IMR-90 (cell line): ENCODE measurements around the gene BRWD1. TPM values are rescaled to one million over a fixed set of nuclear protein-coding genes. Genes with fewer than 3 reads are reported as not detected.

ENCODE experiments used
- ATAC-seq: fragments of 200-7000 bp; cut with Tn5 transposase; 2 replicates; pipeline ENCODE4 v1.9.1; 2020; ENCODE audit warnings: low read depth, mild to moderate bottlenecking, moderate library complexity
- BruUV-seq: library from RNA; stranded (reverse); fragments of 400-500 nt; replicated peaks from 2 replicates; lab custom pipeline; 2021; lab: Mats Ljungman, UMichigan
- CTCF ChIA-PET: fragments of 300-600 bp; formaldehyde crosslinking; extraction: SDS; loops from one replicate; lab custom pipeline; 2021; ENCODE audit warnings: antibody characterized with exemption; lab: Yijun Ruan, JAX
- POLR2A ChIA-PET: fragments of 300-600 bp; sonication (Branson Sonifier 250); formaldehyde crosslinking; loops from one replicate; lab custom pipeline; 2022; ENCODE audit warnings: antibody characterized with exemption; ENCODE audit not compliant: unreplicated experiment; lab: Charles Lee
- DNase-seq: peaks from one replicate; pipeline ENCODE4 v3.0.0; 2013
- H2AFZ ChIP-seq: replicated peaks from 2 replicates; pipeline ENCODE3; 2013; ENCODE audit warnings: low read length, mild to moderate bottlenecking; ENCODE audit not compliant: poor library complexity
- H2AK5ac ChIP-seq: 2 replicates; pipeline ENCODE4 v1.6.1; 2013; ENCODE audit warnings: low read depth, low read length, inconsistent platforms
- H2AK9ac ChIP-seq: replicated peaks from 2 replicates; pipeline ENCODE3; 2013; ENCODE audit warnings: mild to moderate bottlenecking, low read depth, low read length, moderate library complexity; ENCODE audit not compliant: poor library complexity
- H2BK120ac ChIP-seq: 2 replicates; pipeline ENCODE4 v1.6.1; 2013; ENCODE audit warnings: low read depth, low read length, inconsistent platforms
- H2BK15ac ChIP-seq: 3 replicates; pipeline ENCODE4 v1.6.1; 2013; ENCODE audit warnings: low read depth, low read length, inconsistent platforms
- H2BK20ac ChIP-seq: 2 replicates; pipeline ENCODE4 v1.6.1; 2013; ENCODE audit warnings: low read depth, mild to moderate bottlenecking, inconsistent platforms, low read length, moderate library complexity
- H2BK5ac ChIP-seq: 2 replicates; pipeline ENCODE4 v1.6.1; 2013; ENCODE audit warnings: mild to moderate bottlenecking, low read depth, low read length, inconsistent platforms; ENCODE audit not compliant: poor library complexity, severe bottlenecking
- H3K14ac ChIP-seq: replicated peaks from 2 replicates; pipeline ENCODE4 v1.6.1; 2013; ENCODE audit warnings: low read depth, low read length, inconsistent platforms
- H3K18ac ChIP-seq: 2 replicates; pipeline ENCODE4 v1.6.1; 2013; ENCODE audit warnings: low read depth, low read length, control low read depth
- H3K23ac ChIP-seq: 2 replicates; pipeline ENCODE4 v1.6.1; 2013; ENCODE audit warnings: low read depth, low read length, inconsistent platforms
- H3K27ac ChIP-seq: 2 replicates; pipeline ENCODE4 v1.5.1; 2013; ENCODE audit warnings: mild to moderate bottlenecking, control low read depth, low read length; ENCODE audit not compliant: insufficient read depth
- H3K27me3 ChIP-seq: 2 replicates; pipeline ENCODE4 v1.6.1; 2013; ENCODE audit warnings: low read length; ENCODE audit not compliant: control insufficient read depth, insufficient read depth
- H3K36me3 ChIP-seq: 2 replicates; pipeline ENCODE4 v1.6.1; 2013; ENCODE audit warnings: low read length, mixed read lengths; ENCODE audit not compliant: control insufficient read depth, insufficient read depth
- H3K4ac ChIP-seq: 2 replicates; pipeline ENCODE4 v1.6.1; 2013; ENCODE audit warnings: low read depth, low read length, inconsistent platforms
- H3K4me1 ChIP-seq: 2 replicates; pipeline ENCODE4 v1.6.1; 2013; ENCODE audit warnings: low read length, mixed read lengths; ENCODE audit not compliant: control insufficient read depth, insufficient read depth
- H3K4me2 ChIP-seq: 2 replicates; pipeline ENCODE4 v1.6.1; 2013; ENCODE audit warnings: low read depth, mild to moderate bottlenecking, control low read depth, low read length, moderate library complexity
- H3K4me3 ChIP-seq: 2 replicates; pipeline ENCODE4 v1.5.1; 2013; ENCODE audit warnings: low read depth, mild to moderate bottlenecking, control low read depth, low read length, moderate library complexity; ENCODE audit not compliant: insufficient read depth
- H3K56ac ChIP-seq: 2 replicates; pipeline ENCODE4 v1.6.1; 2013; ENCODE audit warnings: low read length, inconsistent platforms; ENCODE audit not compliant: insufficient read depth; ENCODE audit errors: extremely low read depth
- H3K79me1 ChIP-seq, 2 experiments: 2 replicates each; pipeline ENCODE4 v1.6.1; 2013; ENCODE audit warnings: low read length in 2 of 2, inconsistent platforms in 1 of 2, low read depth in 1 of 2
- H3K9ac ChIP-seq: 2 replicates; pipeline ENCODE4 v1.6.1; 2013; ENCODE audit warnings: low read depth, low read length, control low read depth
- H3K9me1 ChIP-seq: 2 replicates; pipeline ENCODE4 v1.6.1; 2013; ENCODE audit warnings: low read length, inconsistent platforms; ENCODE audit not compliant: insufficient read depth
- H3K9me3 ChIP-seq: 2 replicates; pipeline ENCODE4 v1.6.1; 2013; ENCODE audit warnings: low read length; ENCODE audit not compliant: control insufficient read depth, insufficient read depth
- H4K20me1 ChIP-seq: 2 replicates; pipeline ENCODE4 v1.6.1; 2013; ENCODE audit warnings: low read length, inconsistent platforms; ENCODE audit not compliant: insufficient read depth
- H4K5ac ChIP-seq: 2 replicates; pipeline ENCODE4 v1.6.1; 2013; ENCODE audit warnings: mild to moderate bottlenecking, low read depth, low read length, control low read depth
- H4K8ac ChIP-seq, 2 experiments: 2 replicates each; pipeline ENCODE4 v1.6.1; 2013; ENCODE audit warnings: low read depth in 2 of 2, low read length in 2 of 2, control low read depth in 1 of 2, inconsistent platforms in 1 of 2
- H4K91ac ChIP-seq: 2 replicates; pipeline ENCODE4 v1.6.1; 2013; ENCODE audit warnings: low read depth, low read length, inconsistent platforms; ENCODE audit not compliant: insufficient read depth
- CTCF ChIP-seq: conservative IDR thresholded peaks from 2 replicates; pipeline ENCODE4 v1.5.1; 2012; ENCODE audit warnings: mild to moderate bottlenecking, low read depth, low read length, improper control_type of control experiment
- RAD21 ChIP-seq: IDR thresholded peaks from 2 replicates; pipeline ENCODE4 v1.6.1; 2012; ENCODE audit warnings: low read length, improper control_type of control experiment
- WGBS, 2 experiments: methylation state at CpG; one replicate each; pipeline versions ENCODE4 v1.1.5 to v1.1.7; 2013; ENCODE audit warnings: missing lambda C conversion rate in 2 of 2; ENCODE audit not compliant: insufficient read length in 1 of 2; ENCODE audit errors: extremely low coverage in 2 of 2; 5-methylcytosine and 5-hydroxymethylcytosine counted together
- dilution Hi-C: fragments of 300-500 bp; cut with HindIII; formaldehyde crosslinking; loops from one replicate; pipeline ENCODE4 v1.14.3; 2018; ENCODE audit warnings: low sequenced_read_pairs; ENCODE audit not compliant: unreplicated experiment
- in situ Hi-C: fragments of 300-500 bp; cut with MboI; formaldehyde crosslinking; loops from 3 replicates; pipeline ENCODE4 v1.14.3; 2019; ENCODE audit warnings: low sequenced_read_pairs, inconsistent platforms, mixed read lengths
- intact Hi-C: fragments of 100-400 bp; cut with micrococcal nuclease; formaldehyde crosslinking; loops from 2 replicates; pipeline ENCODE4 v1.10.0; 2022
- polyA plus RNA-seq, 3 experiments: library from polyadenylated mRNA; depleted of rRNA; stranded (reverse); fragments of >200 nt; gene quantifications; 2 replicates each; pipeline ENCODE4 v1.2.3, GENCODE V29; 2012; ENCODE audit warnings: low replicate concordance in 1 of 3
- total RNA-seq: library from RNA; depleted of rRNA; stranded (reverse); fragments of >200 nt; gene quantifications from 2 replicates; pipeline ENCODE4 v1.2.3, GENCODE V29; 2012

Gene BRWD1
- total and polyA plus RNA-seq, 2 of the 4 experiments (the other 2 are of a cell fraction) = 6.7 to 28.7 TPM

DNA sequence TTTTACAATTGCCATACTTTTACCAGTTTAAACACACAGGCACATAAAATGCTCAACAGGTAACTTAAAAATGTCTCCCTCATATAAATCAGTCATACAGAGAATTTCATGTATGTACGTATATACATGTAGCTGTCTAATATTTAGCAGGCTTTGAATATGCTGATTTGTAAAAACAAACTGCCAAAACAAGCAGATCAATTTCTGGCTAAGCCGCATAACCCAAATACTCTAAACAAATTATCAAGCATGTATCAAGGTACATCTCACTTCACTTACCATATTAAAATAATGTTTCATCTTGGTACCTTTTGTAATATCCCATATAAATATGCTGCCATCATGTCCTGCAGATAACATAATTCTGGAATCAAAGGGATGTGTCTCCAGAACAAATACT lies 43.8 kb downstream of the BRWD1 start:
- no peak for DNase-seq
- WGBS, 2 experiments = 100% methylated on average over 1 of the region's 2 CpGs; no CpG with 5 or more reads in 1 of the 2 experiments
- no peak for TF ChIP-seq CTCF
- TF ChIP-seq RAD21 = no peak
- no peak overlapping the region for H4K8ac ChIP-seq
- H2AK9ac ChIP-seq = no peak overlapping the region
- no peak overlapping the region for H3K14ac ChIP-seq
- 0 out of 2 replicates have a peak, but pooled peaks cover 4% of the 10 kb centered on the region for H3K9me1 ChIP-seq
- in situ Hi-C loops (no loop called here), intact Hi-C loops (loop anchor here (5.0 to 10.0 kb wide), 2 partner anchors 37 to 55 kb away; no protein-coding TSS in a partner anchor), dilution Hi-C loops (no loop called here)
- H3K36me3 ChIP-seq = peaks cover 32% of the 10 kb centered on the region
- no peak overlapping the region for H2BK5ac ChIP-seq
- no peak overlapping the region for H3K23ac ChIP-seq
- H2BK15ac ChIP-seq = no peak overlapping the region
- H2AK5ac ChIP-seq = no peak overlapping the region
- H3K56ac ChIP-seq = no peak overlapping the region
- no peak overlapping the region for H2AFZ ChIP-seq
- H3K27me3 ChIP-seq = no peaks in the 10 kb centered on the region
- ChIA-PET POLR2A (no interaction called here), CTCF (no interaction called here)
- ATAC-seq = no peak
- H3K4me2 ChIP-seq = no peak overlapping the region
- H4K91ac ChIP-seq = no peak overlapping the region
- H3K4ac ChIP-seq = no peak overlapping the region
- no peak overlapping the region for H3K4me3 ChIP-seq
- no TSS peak for BruUV-seq
- H3K18ac ChIP-seq = no peak overlapping the region
- no peaks in the 10 kb centered on the region for H3K9me3 ChIP-seq
- H4K20me1 ChIP-seq = no peaks in the 10 kb centered on the region; the same call in 1 of the 2 replicates
- no peaks in the 10 kb centered on the region for H3K4me1 ChIP-seq
- H2BK120ac ChIP-seq = no peak overlapping the region
- H3K27ac ChIP-seq = no peak overlapping the region
- no peak overlapping the region for H3K9ac ChIP-seq
- no peak overlapping the region for H2BK20ac ChIP-seq
- peaks cover 0 to 3% of the 10 kb centered on the region in 2 experiments; a peak in 2 of 4 replicates for H3K79me1 ChIP-seq
- no peak overlapping the region for H4K5ac ChIP-seq
